GM19035 (cell line): Measurements from ENCODE around the gene LMX1B.

Experiments
- ATAC-seq: cut with Tn5 transposase; IDR thresholded peaks from one replicate; pipeline ENCODE4 v1.9.1; 2021; ENCODE audit not compliant: unreplicated experiment

Gene LMX1B

DNA sequence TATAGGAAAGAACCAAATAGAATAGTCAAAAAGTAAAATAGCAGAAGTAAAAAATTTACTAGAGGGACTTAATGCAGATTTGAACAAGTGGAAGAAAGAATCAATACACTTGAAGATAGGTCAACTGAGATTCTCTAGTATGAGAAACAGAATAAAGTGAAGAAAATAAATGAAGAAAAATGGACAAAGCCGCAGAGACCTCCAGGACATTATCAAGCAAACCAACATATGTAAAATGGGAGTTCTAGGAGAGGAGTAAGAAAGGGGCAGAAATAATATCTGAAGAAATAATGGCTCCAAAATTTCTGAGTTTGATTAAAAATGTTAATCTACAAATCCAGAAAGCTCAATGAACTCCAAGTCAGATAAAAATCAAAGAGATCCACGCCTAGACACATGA, 121.1 kb downstream of the LMX1B start:
- no peak for ATAC-seq

DNA sequence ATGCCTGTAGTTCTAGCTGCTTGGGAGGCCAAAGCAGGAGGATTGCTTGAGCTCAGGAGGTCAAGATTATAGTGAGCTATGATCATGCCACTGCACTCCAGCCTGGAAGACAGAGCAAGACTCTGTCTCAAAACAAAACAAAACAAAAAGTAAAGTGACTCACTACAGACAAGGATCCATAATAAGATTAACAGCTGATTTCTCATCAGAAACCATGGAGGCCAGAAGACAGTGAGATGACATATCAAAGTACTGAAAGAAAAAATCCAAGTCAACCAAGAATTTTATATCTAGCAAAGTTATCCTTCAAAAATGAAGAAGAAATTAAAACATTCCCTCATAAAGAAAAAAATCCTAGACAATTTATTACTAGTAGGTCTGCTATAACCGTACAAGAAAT, 121.8 kb downstream of the LMX1B start:
- ATAC-seq = no peak

DNA sequence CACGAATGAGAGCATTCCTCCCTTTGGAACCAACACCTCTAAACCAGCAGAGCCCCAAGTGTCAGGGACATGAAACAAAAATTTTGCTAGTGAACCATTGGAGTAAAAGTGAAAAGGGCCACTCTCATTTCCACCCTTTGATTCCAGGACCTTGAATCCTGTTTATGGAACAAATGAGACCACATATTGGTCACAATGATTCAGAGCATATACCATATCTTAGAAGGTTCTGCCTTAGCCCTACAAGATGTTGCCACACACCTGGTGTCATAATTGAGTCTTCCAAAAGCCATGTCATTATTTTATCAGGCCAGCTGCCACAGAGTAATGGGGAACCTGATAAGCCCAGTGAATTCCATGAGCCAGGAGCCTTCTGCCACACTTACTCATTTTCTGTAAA, 124.8 kb downstream of the LMX1B start:
- no peak for ATAC-seq

DNA sequence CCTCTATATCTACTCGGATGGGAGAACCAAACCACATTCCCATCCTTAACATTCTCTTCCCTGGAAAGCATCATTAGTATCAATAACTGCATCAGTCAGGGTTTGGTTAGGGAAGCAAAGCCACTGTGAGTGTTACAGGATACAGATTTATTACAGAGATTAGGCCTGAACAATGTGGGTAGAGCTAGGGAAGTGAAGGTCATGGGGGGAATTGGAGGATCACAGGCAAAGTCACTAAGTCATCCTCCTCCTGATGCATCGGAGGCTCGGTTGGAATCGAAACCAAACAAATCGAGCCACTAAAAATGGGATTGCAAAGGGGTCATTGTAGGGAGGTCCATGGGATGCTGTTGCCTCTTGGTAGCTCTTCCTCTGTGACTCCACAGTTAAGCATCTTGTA, 129.3 kb downstream of the LMX1B start:
- ATAC-seq = no peak

DNA sequence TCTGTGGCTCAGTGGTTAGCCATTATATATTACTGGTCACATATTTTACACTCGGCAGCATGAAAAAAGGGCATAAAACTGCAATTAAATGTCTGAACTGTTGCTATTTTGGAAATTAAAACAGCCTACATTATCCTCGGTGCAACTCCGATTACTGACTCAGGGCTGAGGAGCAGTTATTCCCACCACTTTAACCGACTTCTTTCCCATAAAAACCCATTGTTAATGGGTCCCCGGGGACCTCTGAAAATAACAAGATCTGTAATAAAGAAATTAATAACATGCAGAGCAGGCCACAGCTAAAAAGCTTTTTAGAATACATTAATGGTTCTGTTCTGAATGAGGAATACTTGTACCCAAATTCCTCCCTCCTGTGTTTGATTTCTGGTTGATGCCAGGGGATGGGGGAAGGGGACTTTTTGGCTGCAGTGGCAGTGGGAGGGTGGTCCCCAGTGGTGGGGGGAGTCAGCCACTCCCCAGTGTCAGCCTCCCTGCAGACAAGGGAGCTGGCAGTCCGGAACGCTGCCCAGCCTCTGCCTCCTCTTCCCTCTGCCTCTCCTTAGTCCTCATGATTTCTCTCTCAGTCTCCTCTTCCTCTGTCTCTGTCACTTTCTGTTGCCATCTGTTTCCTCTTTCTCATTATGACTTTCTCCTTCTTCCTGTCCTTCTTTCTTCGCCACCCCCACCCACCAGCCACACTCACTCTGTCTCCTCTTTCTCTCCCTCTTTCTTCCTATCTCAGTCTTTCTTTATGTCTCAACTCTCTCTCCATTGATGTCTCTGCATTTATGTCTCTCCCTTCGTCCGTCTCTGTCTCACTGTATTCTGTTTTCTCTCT, 132.1 kb downstream of the LMX1B start:
- ATAC-seq = no peak
